GM19328 (cell line): ENCODE measurements around the gene SPPL2B.

ENCODE experiments used
- ATAC-seq: cut with Tn5 transposase; IDR thresholded peaks from one replicate; pipeline ENCODE4 v1.9.1; 2021; ENCODE audit warnings: mild to moderate bottlenecking, moderate library complexity; ENCODE audit not compliant: unreplicated experiment

Gene SPPL2B

DNA sequence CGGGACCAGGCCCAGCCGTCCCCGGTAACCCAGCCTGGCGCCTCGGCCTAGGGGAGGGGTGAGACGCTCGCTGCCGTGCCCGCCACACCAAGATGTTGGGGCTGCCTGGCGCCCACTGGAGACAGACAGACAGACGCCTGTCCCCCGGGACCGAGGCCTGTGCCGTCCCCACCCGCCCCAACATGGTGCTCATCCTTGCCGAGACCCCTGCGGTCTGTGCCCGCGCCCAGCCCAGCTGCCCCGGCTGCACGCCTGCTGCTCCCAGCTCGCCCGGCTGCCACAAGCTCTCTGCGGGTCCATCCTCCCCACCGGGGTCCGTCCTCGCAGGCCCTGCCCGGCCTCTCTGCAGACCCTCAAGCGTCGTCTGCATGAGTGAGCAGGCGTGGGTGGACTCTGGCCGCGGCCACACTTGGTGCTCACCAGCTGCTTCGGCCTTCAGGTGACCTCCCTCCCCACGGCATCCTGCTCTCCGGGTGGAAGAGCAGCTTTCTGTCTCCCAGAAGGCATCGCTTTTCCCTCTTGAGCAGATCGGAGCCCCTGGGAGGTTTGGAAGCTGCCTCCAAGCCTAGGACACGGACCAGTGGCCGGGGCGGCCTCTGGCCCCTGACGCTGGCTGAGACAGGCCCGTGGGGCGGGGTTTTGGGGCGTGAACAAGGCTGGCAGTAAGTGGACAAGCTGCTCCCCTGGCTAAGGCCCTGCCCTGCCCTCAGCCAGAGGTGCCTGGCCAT, 24.8 kb downstream of the SPPL2B start:
- no peak for ATAC-seq

DNA sequence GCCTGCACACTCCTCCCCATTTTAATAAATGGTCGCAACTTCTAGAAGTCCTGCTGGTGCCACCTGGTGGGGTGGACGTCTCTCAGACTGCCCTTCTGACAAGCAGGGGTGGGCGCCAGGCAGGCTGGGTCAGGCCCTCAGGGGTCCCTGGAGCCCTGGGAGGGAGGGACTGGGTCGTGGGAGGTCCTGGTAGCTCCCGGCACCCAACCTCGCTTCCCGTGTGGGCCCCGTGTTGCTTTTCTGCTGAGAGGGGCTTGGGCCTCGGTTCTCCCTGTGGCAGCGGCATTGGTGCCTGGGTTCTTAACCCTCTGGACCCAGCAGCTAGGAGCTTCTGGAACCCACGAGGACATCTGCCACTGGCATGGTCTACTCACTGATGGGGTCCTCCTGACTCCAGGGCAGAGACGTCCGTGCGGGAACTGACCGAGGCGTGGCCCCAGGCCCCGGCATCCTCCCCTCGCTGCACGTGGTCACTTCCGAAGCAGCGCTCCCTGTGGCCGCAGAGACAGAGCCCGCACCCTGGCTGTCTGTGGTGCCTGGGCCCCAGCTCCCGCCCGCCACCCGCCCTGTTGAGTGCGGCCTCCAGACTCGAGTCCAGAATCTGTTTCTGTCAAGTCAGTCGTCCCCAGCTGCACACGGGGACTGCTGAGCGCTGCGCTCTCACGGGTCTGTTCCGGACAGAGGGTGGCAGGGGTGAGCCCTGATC, 25.6 kb downstream of the SPPL2B start:
- no peak for ATAC-seq

DNA sequence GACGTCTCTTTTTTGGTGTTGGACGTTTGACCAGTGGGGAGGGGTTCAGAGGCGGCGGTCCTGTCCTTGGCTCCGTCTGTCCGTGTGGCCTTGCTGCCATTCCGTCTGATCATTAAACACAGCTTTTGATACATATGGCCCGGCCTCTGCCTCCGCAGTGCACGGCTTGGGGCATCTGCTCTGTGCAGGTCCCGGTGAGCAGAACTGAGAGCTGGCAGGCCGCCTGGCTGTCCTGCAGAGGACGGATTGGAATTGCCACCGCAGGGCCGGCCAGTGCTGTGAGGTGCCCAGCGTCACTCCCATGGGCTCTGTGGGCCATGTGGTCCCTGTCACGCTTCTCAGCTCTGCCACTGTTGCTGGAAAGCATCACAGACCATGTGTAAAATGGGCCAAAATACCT, 26.2 kb downstream of the SPPL2B start:
- ATAC-seq: no peak

DNA sequence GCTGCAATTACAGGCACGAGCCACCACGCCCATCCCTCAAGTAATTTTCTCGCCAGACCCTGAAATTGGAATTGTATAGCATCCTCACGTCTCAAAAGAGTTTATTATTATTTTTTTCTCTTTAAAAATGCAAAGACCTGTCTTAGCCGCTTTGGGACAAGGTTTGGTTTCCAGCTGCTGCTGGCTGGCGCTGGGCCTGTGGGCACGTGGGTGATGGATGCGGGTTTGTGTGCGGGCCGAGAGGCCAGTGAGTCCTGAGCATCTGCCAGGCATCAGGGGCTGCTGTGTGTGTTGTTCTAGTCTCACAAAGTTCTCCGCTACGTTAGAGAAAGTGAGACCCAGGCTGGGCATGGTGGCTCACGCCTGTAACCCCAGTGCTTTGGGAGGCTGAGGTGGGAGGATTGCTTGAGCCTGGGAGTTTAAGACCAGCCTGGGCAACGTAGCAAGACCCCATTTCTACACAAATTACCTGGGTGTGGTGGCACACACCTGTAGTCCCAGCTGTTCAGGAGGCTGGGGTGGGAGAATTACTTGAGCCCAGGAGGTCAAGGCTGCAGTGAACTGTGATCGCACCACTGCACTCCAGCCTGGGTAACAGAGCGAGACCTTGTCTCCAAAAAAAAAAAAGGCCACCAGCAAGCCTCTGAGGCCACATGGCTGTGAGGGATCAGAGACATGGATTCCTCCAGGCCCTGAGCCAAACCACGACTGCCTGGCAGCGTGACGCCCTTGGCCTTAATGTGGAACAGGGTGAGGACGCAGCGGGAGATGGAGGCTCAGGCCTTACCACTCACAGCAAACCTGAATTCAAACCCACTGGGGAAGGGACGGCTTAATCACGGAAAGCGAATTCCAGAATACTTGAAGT, 26.9 kb downstream of the SPPL2B start:
- no peak for ATAC-seq

DNA sequence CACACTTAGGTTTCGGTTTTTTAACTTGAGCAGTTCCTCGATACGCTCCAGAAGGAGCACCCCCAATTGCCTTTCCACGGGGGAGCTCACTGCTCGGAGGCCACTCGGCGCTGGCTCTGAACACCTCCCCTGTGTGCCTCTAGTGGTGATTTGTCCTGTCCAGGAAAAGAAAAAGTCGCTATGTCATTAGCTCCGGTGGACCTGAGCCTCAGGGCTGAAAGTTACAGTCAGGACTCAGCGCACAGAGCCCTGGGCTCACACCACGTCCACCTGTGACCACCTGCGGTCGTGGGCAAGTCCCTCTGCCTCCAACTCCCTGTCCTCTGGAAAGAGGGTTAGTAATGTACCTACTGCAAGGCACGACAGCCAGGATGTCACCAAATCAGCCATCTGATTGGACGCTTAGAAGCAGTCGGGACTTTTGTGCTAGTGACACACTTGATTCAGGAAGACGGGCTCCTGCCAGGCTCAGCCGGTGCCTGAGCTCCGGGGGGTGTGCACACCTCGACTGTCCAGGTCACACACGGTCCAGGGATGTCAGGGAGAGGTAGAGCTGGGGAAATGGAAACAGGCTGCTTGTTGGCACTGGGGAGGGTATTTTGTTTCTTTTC, 27.7 kb downstream of the SPPL2B start:
- no peak for ATAC-seq

DNA sequence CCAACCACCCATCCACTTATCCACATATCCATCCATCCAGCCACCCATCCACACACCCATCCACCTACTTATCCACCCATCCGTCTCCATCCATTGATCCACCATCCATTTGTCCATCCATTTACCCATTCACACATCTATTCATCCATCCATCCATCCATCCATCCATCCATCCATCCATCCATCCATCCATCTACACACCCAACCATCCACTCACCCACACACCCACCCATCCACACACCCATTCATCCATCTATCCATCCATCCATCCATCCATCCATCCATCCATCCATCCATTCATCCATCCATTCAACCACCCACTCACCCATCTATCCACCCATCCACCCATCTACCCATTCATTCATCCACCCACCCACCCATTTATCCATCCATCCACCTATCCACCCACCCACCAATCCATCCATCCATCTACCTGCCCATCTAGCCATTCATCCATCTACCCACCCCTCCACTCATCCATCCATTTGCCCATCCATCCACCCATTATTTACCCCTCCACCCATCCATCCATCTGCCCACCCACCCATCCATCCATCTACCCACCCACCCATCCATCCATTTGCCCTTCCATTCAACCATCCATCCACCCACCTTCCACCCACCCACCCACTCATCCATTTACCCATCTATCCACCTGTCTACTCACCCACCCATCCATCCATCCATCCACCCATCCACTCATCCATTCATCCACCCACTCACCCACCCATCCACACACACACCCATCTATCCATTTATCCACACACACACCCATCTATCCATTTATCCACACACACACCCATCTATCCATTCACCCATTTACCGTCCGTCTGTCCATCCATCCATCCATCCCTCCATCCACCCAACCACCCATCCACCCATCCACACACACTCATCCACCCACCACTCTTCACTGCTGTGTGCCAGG, 29.1 kb downstream of the SPPL2B start:
- ATAC-seq: no peak

DNA sequence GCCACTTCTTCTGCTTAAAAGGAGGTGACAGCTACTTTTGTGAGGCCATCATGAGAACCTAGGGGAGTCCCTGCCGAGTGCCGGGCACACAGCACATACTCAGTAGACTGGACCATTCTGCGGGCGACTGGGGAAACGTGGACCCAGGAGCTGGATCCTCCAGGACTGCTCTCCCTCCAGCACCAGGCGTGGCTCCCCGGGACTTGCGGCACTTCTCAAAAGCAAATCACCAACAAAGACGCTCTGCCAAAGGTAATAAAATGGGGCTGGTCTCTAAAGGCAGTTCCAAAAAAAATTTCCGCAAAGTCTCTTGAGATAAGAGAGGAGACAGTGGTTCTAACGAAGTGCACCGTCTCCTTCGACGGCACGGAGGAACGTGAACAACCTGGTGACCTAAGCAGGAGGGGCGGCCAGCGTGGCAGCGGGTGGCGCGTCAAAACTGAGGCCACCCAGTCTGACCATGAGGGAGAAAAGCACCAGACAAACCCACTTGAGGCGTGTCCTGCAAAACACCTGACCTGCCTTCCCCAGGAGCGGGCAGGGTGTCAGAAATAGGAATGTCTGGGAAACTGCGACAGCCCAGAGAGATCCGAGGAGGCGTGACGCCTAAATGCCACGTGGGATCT, 30.2 kb downstream of the SPPL2B start:
- no peak for ATAC-seq

DNA sequence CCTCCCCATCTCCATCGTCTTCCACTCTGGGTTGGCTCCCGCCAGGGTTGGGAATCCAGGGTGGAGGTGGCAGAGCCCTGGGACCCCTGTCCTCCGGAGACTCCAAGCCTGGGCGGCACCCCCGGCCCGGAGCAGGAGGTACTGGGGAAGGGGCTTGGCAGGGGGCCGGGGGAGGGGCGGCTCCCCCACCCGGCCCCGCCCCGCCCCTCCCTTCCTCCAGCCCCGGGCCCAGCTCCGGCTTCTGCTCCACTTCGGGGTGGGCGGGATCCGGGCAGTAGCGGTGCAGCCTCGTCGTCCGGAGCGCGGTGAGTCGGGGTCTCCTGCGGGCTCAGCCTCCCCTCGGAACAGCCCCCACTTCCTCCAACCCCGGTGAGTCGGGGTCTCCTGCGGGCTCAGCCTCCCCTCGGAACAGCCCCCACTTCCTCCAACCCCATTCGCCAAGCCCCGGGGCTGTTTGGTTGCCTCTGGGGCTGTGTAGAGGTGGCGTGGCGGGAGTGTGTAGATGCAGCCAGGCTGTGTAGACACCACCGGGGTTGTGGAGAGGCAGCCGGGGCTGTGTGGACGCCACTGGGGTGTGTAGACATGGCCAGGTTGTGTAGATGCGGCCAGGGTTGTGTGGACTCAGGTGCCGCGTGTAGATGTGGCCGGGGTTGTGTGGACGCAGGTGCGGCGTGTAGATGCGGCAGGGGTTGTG, 31.7 kb downstream of the SPPL2B start, which contains the start of gene TMPRSS9:
Gene TMPRSS9, plus strand, starts transcription at position 274 of the 694 bp plus-strand sequence. CDS start 29,521 bp downstream, outside the sequence.
- no peak for ATAC-seq

DNA sequence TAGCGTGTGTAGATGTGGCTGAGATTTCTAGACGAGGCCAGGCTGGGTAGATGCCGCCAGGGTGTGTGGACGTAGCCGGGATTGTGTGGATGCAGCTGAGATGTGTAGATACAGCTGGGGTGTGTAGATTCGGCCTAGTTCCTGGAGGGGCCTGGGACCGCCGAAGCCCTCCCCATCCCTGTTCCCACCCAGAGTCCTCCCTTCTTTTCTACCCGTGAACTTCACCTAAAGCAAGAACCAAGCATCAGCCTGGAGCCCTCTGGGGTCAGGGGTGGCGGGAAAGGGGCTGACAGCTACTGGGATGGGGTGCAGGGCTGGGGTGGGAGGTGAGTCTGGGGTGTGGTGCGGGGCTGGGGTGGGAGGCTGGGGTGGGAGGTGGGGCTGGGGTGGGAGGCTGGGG, 32.3 kb downstream of the SPPL2B start:
- ATAC-seq: no peak

DNA sequence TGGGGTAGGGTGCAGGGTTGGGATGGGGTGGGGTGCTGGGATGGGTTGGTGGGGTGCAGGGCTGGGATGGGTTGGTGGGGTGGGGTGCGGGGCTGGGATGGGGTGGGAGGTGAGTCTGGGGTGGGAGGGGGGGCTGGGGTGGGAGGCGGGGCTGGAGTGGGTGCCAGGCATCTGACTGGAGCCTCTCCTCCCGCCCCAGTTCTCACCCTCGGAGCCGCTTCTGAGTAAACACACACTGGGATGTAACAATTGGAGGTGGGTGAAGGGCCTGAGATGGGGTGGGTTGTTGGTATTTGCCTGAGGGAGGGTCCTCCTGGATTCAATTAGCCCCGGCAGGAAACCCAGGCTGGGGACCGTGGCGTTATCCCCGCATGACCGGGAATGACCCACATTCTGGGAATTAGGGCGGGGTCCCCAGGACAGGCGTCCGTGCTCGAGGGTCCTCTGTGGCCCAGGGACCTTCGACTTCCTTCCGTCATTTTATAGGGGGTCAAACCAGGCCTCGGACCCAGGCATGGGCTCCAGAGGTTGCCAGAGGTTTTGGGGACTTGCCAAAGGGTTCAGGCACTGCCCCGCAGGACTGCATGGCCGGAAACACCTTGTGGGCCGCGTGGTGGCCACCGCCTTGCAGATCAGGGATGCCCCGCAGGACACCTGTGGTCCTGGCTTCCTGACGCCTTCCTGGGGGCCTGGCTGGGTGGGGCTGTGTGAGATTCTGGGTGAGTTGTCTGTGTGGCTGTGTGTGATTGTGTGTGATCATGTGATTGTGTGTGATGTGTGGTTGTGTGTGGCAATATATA, 33.0 kb downstream of the SPPL2B start:
- ATAC-seq: no peak

DNA sequence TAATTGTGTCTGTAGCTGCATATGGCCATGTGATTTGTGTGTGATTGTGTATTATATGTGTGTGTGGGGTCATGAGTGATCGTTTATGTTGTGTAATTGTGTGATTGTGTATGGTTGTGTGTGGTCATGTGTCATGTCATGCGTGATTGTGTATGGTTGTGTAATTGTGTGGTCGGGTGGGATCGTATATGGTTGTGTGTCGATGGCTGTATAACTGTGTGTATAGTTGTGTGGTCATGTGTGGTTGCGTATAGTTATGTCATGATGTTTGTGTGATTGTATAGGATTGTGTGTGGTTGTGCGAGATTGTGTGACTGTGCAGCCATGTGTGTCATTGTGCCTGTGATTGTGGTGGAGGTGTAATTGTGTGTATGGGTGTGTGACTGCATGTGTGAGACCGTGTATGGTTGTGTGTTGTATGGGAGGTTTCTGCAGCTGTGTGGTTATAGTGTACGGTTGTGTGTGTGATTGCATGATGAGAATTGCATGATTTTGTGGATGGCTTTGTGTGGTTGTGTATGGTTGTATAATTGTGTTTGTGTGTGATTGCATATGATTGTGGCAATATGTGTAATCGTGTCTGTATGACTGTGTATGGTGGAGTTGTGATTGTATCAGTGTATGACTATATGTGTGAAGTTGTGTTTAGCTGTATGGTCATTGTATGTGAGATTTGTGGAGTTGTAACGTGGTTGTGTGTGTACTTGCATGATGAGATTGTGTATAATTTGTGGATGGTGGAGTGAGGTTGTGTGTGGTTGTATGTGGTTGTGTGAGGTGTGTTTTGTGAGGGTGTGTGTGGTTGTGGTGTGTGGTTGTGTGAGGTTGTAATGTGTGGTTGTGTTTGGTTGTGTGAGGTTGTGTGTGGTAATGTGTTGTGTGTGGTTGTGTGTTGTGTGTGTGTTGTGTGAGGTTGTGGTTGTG, 33.8 kb downstream of the SPPL2B start:
- ATAC-seq: no peak

DNA sequence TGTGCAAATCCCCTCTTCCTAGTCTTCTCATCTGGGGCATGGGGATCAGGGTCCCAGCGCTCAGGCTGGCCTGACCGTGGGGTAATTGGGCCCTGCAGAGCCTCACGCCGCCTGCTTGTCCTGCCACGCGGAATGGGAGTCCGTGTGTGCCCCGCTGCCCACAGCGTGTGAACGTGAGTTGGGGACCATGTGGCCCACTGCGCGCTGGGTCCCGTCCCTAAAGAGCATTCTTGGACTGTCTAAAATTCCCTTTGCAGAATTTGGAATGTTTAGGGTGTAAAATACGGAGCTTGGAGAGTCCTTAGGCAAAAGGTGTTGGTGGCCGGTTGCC, 34.5 kb downstream of the SPPL2B start:
- no peak for ATAC-seq

DNA sequence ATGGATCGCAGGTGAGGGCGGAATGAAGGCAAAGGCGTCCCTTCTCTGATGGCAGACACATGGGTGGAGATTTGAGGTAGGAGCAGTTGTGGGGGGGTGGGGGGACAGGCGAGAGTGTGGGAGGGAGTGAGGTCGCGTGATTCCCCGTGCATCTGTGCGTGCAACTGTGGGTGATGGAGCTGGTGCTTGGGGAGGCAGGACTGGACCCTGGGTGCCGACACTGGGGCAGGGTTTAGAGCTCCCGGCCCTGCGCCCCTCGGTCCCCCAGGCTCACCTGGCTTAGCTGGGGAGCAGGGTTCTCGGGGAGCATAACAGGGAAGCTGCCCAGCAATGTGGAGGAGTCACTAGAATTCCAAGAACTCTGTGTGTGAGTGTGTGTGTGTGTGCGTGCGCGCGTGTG, 34.9 kb downstream of the SPPL2B start:
- no peak for ATAC-seq

DNA sequence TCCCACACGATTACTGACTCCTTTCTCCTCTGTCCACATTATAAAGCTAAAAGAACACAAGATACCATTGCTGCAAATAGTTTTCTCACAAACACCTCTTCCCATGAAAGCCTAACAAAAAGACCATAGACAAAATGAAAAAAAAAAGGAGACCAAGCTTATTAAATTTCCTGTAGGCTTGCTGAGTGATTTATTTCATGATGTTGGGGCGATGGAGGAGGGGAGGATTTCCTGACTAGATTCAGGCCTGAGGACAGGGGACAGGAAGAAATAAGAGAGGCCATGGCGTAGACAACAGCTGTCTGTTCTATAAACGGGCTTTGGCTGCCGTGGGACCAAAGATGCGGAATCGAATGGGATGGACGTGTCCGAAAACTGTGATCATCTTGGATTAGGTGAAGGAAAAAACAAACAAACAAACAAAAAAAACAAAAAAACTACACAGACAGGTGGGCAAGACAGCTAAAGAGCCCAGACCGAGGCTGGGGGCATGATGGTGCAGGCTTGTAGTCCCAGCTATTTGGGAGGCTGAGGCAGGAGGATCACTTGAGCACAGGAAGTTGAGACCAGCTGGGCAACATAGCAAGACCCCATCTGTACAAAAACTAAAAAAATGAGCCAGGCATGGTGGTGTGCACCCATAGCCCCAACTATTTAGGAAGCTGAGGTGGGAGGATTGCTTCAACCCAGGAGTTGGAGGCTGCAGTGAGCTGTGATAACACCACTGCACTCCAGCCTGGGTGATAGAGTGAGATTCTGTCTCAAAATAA, 36.9 kb downstream of the SPPL2B start:
- ATAC-seq: no peak

DNA sequence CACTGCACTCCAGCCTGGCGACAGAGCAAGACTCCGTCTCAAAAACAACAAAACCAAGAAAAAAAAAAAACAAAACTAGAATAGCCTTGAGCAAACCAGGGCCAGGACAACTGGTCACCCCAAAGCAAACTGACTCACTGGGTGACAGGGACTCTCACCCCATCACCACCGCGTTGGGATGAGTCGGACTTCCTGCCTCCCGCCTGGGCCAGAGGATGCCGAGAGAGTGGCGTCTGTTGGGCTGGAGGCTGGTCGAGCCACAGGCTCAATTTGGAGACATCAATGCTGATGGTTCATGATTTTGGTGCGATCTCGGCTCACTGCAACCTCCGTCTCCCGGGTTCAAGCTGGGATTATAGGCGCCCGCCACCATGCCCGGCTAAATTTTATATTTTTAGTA, 43.2 kb downstream of the SPPL2B start:
- ATAC-seq: no peak

DNA sequence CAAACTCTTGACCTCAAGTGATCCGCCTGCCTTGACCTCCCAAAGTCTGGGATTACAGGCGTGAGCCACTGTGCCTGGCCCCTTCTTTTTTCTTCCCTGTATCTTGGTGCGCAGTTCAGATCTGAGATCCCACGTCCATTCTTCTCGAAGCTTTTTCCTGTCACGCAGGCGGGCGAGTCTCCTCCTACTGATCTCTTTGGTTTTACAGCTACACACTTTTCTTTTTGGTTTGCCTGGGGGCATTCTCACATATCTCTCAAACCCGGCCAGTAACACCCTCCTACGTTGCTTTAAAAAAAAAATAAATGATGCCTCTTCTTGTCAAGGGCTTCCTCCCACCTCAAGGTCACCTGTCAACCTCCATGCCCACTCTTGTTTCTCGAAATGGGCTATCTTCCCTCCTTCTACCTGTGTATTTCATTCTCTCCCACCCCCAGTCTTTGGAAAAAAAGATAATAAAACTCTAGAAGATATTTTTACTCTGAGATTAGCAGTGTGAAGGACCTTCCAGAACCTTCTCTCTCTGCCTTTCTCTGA, 43.7 kb downstream of the SPPL2B start:
- ATAC-seq: no peak
